ENCODE data around the gene LCMT2. TPM values are rescaled to one million over a fixed set of nuclear protein-coding genes. Genes with fewer than 3 reads are reported as not detected.

LCMT2 gene
- total and polyA plus RNA-seq, 2 of the 8 experiments (the other 6 are each of a cell fraction or from before 2014, with no cell fraction given): 11.2 to 11.9 TPM

DNA sequence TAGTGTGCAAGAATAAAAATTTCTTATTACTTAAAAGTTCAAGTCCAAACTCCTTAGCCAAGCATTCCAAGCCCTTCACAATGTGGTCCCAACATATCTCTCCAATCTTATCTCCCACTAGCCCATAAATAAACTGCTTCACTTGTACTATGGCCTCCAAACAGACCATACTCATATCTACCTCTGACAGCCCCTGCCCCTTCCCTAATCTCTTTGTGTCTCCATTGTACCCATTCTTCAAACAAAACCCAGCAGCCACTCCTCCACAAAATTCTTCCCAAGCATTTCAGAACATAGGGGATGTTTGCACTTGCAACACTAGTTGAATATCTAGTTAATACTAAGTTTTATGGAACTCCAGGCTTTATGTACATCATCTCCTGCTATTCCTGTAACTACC, 30.5 kb downstream of the LCMT2 start:
- Histone ChIP-seq H3K18ac (ENCODE audit: extremely low read depth, low read length) (no peak overlapping the region), H2BK15ac (ENCODE audit: low read length) (no peak overlapping the region), H4K8ac (ENCODE audit: extremely low read depth, insufficient read depth, low read length) (no peak overlapping the region), H3K79me2 (ENCODE audit: control insufficient read depth in 1 of 2, insufficient read depth in 2 of 2, low read length in 2 of 2) (no peaks in the 10 kb centered on the region), H4K5ac (ENCODE audit: insufficient read length, low read depth, low read length) (no peak overlapping the region), H3K14ac (ENCODE audit: insufficient read length) (no peak overlapping the region), H3K4me1 (replicated peaks in 1 of 4; ENCODE audit: control insufficient read depth in 3 of 4, insufficient read depth in 4 of 4, low read length in 3 of 4) (peaks cover 0 to 4% (median 0%) of the 10 kb centered on the region in 4 experiments; a peak in 1 of 7 replicates), H3K9ac (replicated peaks in 1 of 4; ENCODE audit: extremely low read depth in 1 of 4, low read depth in 3 of 4, low read length in 3 of 4) (no peak overlapping the region), H4K20me1 (replicated peaks in 1 of 2; ENCODE audit: control insufficient read depth in 1 of 2, insufficient read depth in 2 of 2, low read length in 2 of 2) (no peaks in the 10 kb centered on the region), H2AK5ac (ENCODE audit: low read depth, low read length) (no peak overlapping the region), H3K27ac (ENCODE audit: low read depth, low read length) (no peak overlapping the region), H4K91ac (replicated peaks; ENCODE audit: insufficient read length, low read length) (no peak overlapping the region), H3K4ac (replicated peaks; ENCODE audit: insufficient read length, low read depth, low read length) (no peak overlapping the region), H3K9me3 (ENCODE audit: insufficient read depth in 2 of 2, low read depth in 1 of 2, low read length in 1 of 2) (no peaks in the 10 kb centered on the region), H2BK5ac (ENCODE audit: low read depth, low read length) (no peak overlapping the region), H2AFZ (ENCODE audit: low read length) (no peak overlapping the region), H3K23me2 (ENCODE audit: low read depth, low read length) (no peaks in the 10 kb centered on the region), H3K79me1 (ENCODE audit: low read depth, low read length) (no peaks in the 10 kb centered on the region), H3K4me2 (ENCODE audit: insufficient read depth in 1 of 2, low read depth in 2 of 2, low read length in 2 of 2) (no peak overlapping the region), H2BK120ac (replicated peaks; ENCODE audit: low read depth, low read length) (no peak overlapping the region), H3K36me3 (ENCODE audit: control insufficient read depth in 2 of 4, insufficient read depth in 4 of 4, low read length in 3 of 4) (no peaks in the 10 kb centered on the region), H3K4me3 (ENCODE audit: extremely low read depth in 1 of 4, insufficient read depth in 2 of 4, low read depth in 3 of 4, low read length in 4 of 4) (no peak overlapping the region), H3K56ac (replicated peaks; ENCODE audit: insufficient read length, low read depth, low read length) (no peak overlapping the region), H3K27me3 (replicated peaks in 1 of 4; ENCODE audit: control insufficient read depth in 3 of 4, extremely low read depth in 1 of 4, insufficient read depth in 3 of 4, low read length in 3 of 4) (no peaks in the 10 kb centered on the region; a peak in 2 of 7 replicates), H3K23ac (ENCODE audit: insufficient read length) (no peak overlapping the region), H2BK12ac (ENCODE audit: low read depth, low read length) (no peak overlapping the region), H2BK20ac (ENCODE audit: low read length) (no peak overlapping the region)
- ChIA-PET POLR2A (ENCODE audit: partially characterized antibody) (no interaction called here), CTCF (ENCODE audit: partially characterized antibody) (interaction anchor here (1.3 kb wide), 1 partner anchor 75 kb away, joined by 4 read pairs; no protein-coding TSS in a partner anchor)
- DNase-seq (ENCODE audit: low read depth in 1 of 2, low spot score in 2 of 2) (no peak), FAIRE-seq (no peak)
- TF ChIP-seq RAD21 (IDR thresholded peaks at IDR 0.05 in 1 of 2, conservative IDR thresholded peaks at IDR 0.05 in 1 of 2; ENCODE audit: low read depth in 2 of 2, low read length in 2 of 2) (no peak), BCL11A (IDR thresholded peaks at IDR 0.05; ENCODE audit: low read depth in 2 of 2, low read length in 2 of 2) (no peak), ZNF274 (IDR thresholded peaks at IDR 0.05; ENCODE audit: borderline replicate concordance, extremely low read depth, low read length) (no peak), GTF2F1 (IDR thresholded peaks at IDR 0.05; ENCODE audit: borderline replicate concordance, low read depth, low read length) (no peak), RFX5 (IDR thresholded peaks at IDR 0.05; ENCODE audit: borderline replicate concordance, low read depth, low read length) (no peak), SIN3A (conservative IDR thresholded peaks at IDR 0.05 in 1 of 2, IDR thresholded peaks at IDR 0.05 in 1 of 2; ENCODE audit: low read depth in 1 of 2, low read length in 2 of 2) (no peak), KDM5A (IDR thresholded peaks at IDR 0.05; ENCODE audit: low read length) (no peak), HDAC6 (IDR thresholded peaks at IDR 0.05; ENCODE audit: low read depth, low read length) (no peak), EGR1 (IDR thresholded peaks at IDR 0.05; ENCODE audit: borderline replicate concordance, low read depth, low read length) (no peak), SIRT6 (IDR thresholded peaks at IDR 0.05; ENCODE audit: low read length) (no peak), FOSL1 (IDR thresholded peaks at IDR 0.05; ENCODE audit: insufficient read depth, low read depth, low read length) (no peak)
- TF ChIP-seq, protein P1, sequence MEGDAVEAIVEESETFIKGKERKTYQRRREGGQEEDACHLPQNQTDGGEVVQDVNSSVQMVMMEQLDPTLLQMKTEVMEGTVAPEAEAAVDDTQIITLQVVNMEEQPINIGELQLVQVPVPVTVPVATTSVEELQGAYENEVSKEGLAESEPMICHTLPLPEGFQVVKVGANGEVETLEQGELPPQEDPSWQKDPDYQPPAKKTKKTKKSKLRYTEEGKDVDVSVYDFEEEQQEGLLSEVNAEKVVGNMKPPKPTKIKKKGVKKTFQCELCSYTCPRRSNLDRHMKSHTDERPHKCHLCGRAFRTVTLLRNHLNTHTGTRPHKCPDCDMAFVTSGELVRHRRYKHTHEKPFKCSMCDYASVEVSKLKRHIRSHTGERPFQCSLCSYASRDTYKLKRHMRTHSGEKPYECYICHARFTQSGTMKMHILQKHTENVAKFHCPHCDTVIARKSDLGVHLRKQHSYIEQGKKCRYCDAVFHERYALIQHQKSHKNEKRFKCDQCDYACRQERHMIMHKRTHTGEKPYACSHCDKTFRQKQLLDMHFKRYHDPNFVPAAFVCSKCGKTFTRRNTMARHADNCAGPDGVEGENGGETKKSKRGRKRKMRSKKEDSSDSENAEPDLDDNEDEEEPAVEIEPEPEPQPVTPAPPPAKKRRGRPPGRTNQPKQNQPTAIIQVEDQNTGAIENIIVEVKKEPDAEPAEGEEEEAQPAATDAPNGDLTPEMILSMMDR (IDR thresholded peaks at IDR 0.05; ENCODE audit: control extremely low read depth in 1 of 3, insufficient read depth in 1 of 3, low read depth in 1 of 3, low read length in 3 of 3): no peak

Data from H1 (cell line).